Sigmoid colon (tissue), 7 donors: Measurements from ENCODE around the gene CD28. TPM values are rescaled to one million over a fixed set of nuclear protein-coding genes. Genes with fewer than 3 reads are reported as not detected.

ENCODE experiments used
- DNase-seq: peaks from one replicate; pipeline ENCODE4 v3.0.0-alpha.2; 2019
- H3K27ac ChIP-seq, 4 donors: fragments of 200-600 bp; sonication (generic); one replicate each; pipeline ENCODE4 v1.5.1; 2016 to 2019; ENCODE audit warnings: mild to moderate bottlenecking in 1 of 4
- H3K27me3 ChIP-seq, 3 donors: fragments of 200-600 bp; sonication (generic); one replicate each; pipeline ENCODE4 v1.5.1; 2019; ENCODE audit warnings: mild to moderate bottlenecking in 1 of 3
- H3K36me3 ChIP-seq, 4 donors: fragments of 200-600 bp; sonication (generic); one replicate each; pipeline ENCODE4 v1.5.1; 2016 to 2019
- H3K4me1 ChIP-seq, 4 donors: fragments of 200-600 bp; sonication (generic); one replicate each; pipeline ENCODE4 v1.5.1; 2017 to 2019
- H3K4me3 ChIP-seq, 4 donors: fragments of 200-600 bp; sonication (generic); one replicate each; pipeline ENCODE4 v1.5.1; 2017 to 2019; ENCODE audit warnings: mild to moderate bottlenecking in 2 of 4, moderate library complexity in 1 of 4
- H3K9me3 ChIP-seq, 4 donors: fragments of 200-600 bp in 3 of 4; sonication (generic) in 3 of 4; one replicate each; pipeline versions ENCODE4 v1.5.1 to v1.6.1; 2013 to 2019
- CTCF ChIP-seq, 4 experiments: fragments of 450-650 bp in 3 of 4; fragments of 200-600 bp in 1 of 4; IDR thresholded peaks; one replicate each; pipeline ENCODE4 v1.5.1; 2016 to 2019; ENCODE audit warnings: antibody characterized with exemption in 4 of 4, mild to moderate bottlenecking in 3 of 4, moderate library complexity in 2 of 4
- EP300 ChIP-seq, 4 donors: sonication (generic); formaldehyde crosslinking; IDR thresholded peaks; one replicate each; pipeline ENCODE4 v1.6.1; 2017; ENCODE audit warnings: antibody characterized with exemption in 4 of 4
- POLR2A ChIP-seq, 2 donors: fragments of 450-650 bp; IDR thresholded peaks; one replicate each; pipeline ENCODE4 v1.6.1; 2016; ENCODE audit warnings: antibody characterized with exemption in 2 of 2, mild to moderate bottlenecking in 2 of 2, moderate library complexity in 2 of 2
- POLR2AphosphoS5 ChIP-seq, 4 donors: sonication (generic); formaldehyde crosslinking; IDR thresholded peaks; one replicate each; pipeline ENCODE4 v1.6.1; 2017; ENCODE audit warnings: antibody characterized with exemption in 4 of 4
- WGBS, 2 donors: extraction: QIAGEN DNeasy Blood & Tissue Kit; methylation state at CpG; one replicate each; pipeline ENCODE4 v1.1.7; 2013; 5-methylcytosine and 5-hydroxymethylcytosine counted together
- intact Hi-C: fragments of 100-400 bp; cut with DNase I; formaldehyde crosslinking; loops from one replicate; pipeline ENCODE4 v1.15.1; 2023
- polyA plus RNA-seq, 3 donors: library from polyadenylated mRNA; stranded (reverse); fragments of 200-250 nt; gene quantifications; one replicate each; pipeline ENCODE4 v1.2.3, GENCODE V29; 2013
- total RNA-seq, 4 donors: library from RNA; depleted of rRNA; stranded (reverse); fragments of >200 nt; gene quantifications; one replicate each; pipeline ENCODE4 v1.1.0, GENCODE V29; 2016
- donor health status: healthy with polysubstance abuse.
- donor health status: Bipolar disorder and iron deficiency.
- donor health status: healthy.

The CD28 gene
- total and polyA plus RNA-seq, 7 donors: under 0.01 to 6.2 (median 1.1) TPM

DNA sequence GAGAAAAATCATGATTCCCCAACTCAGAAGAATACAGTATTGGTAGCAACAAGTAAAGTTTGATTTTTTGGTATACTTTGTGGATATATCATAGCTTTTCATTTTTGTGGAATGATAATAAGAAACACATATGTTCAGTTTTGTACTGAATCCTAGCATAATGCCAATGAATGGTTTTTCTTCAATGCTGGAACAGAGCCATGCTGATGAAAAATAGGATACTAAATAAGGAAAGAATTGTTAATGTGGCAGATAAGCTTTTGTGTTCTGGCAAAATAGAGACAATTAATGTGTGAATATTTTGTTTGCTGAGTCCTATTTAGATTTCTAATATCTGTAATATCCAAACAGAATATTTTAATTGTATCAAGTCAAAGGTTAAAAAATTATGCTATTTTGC, 21.9 kb downstream of the CD28 start:
- H3K4me1 ChIP-seq: no peaks in the 10 kb centered on the region
- intact Hi-C loops: no loop called here
- no peaks in the 10 kb centered on the region for H3K36me3 ChIP-seq
- no peak overlapping the region for H3K4me3 ChIP-seq
- no peak overlapping the region for H3K27ac ChIP-seq
- H3K27me3 ChIP-seq: no peaks in the 10 kb centered on the region
- TF ChIP-seq EP300 (IDR thresholded peaks at IDR 0.05): no peak
- TF ChIP-seq POLR2AphosphoS5 (IDR thresholded peaks at IDR 0.05): no peak
- no peak for TF ChIP-seq POLR2A (IDR thresholded peaks at IDR 0.05)
- TF ChIP-seq CTCF (IDR thresholded peaks at IDR 0.05): no peak
- H3K9me3 ChIP-seq: no peaks in the 10 kb centered on the region
- no peak for DNase-seq

- Histone ChIP-seq H3K9me3 (no peaks in the 10 kb centered on the region), H3K36me3 (no peaks in the 10 kb centered on the region), H3K4me3 (no peak overlapping the region), H3K4me1 (no peaks in the 10 kb centered on the region), H3K27ac (no peak overlapping the region), H3K27me3 (no peaks in the 10 kb centered on the region)
- no peak for DNase-seq
- no peak for TF ChIP-seq POLR2A (IDR thresholded peaks at IDR 0.05)
- TF ChIP-seq POLR2AphosphoS5 (IDR thresholded peaks at IDR 0.05): no peak
- TF ChIP-seq EP300 (IDR thresholded peaks at IDR 0.05): no peak
- TF ChIP-seq CTCF (IDR thresholded peaks at IDR 0.05): no peak
- intact Hi-C loops: no loop called here
- 85 to 92% methylated on average over 4 of the region's 4 CpGs for WGBS, 2 donors
Measured at GRCh38 chr2:203730076-203730729, 23.8 kb downstream of the CD28 start.

DNA sequence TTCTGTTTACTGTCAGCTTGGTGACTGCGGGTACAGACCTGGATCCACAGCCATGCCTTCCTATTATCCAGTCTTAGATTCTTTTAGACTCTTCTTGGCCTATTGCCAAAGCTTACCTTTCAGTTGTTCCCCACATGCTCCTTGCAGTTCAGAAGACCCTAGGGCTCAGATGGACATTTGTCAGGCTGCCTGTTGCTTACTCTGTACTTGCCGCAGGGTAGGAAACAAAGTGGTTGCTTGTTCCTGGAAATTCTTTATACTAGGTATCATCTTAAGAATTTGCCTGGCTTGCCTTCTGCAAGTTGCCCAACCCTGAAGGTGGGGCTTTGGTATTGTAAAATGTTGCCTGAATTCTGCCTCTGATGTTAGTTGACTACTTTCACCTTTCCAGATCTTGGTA, 24.4 kb downstream of the CD28 start:
- WGBS, 2 donors: 78 to 79% methylated on average over 2 of the region's 2 CpGs
- no peak for TF ChIP-seq POLR2AphosphoS5 (IDR thresholded peaks at IDR 0.05)
- TF ChIP-seq POLR2A (IDR thresholded peaks at IDR 0.05): no peak
- TF ChIP-seq EP300 (IDR thresholded peaks at IDR 0.05): no peak
- TF ChIP-seq CTCF (IDR thresholded peaks at IDR 0.05): no peak

DNA sequence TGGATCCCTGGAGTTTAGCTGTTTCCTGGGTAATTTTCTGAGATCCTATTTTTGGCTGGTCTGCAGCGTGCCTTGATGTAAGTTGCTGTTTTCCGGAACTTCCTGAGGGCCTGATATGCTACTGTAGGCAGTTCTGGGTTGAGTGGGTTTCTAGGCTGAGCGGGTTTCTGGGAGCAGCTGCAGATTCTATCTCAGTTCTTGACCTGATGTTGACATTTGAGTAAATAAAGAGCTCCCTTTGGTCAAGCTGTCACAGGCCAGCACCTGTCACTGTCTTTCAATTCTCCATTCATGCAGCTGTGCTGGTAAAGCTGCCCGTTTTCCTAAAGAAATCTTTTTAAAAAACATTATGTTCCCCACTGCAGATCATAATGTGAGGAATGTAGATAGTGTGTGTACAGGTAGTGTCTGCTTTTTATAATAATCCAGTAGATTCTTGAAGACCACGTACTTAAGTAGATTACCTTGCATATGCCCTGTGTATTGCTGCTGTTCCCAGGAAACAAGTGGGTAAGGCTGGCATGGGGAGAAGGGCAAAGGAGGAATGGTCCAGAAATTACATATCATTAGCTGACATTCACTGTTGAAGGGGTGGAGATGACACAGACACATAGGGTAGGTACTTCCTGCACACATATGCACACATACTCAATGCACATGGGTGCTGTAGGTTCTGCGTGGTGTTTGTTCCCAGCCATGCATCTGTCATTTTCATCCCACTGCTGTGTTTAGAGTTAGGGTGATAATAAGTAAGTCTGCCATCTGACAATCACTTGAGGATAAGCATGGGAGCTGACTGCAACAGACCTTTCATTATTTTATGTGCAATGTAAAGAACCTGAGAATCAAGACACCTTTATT, 25.9 kb downstream of the CD28 start:
- no peak overlapping the region for H3K4me3 ChIP-seq
- H3K27ac ChIP-seq: no peak overlapping the region
- H3K9me3 ChIP-seq: no peaks in the 10 kb centered on the region
- H3K27me3 ChIP-seq: no peaks in the 10 kb centered on the region
- H3K4me1 ChIP-seq: no peaks in the 10 kb centered on the region
- no peak for DNase-seq
- no peaks in the 10 kb centered on the region for H3K36me3 ChIP-seq
- 78 to 88% methylated on average over 6 of the region's 6 CpGs for WGBS, 2 donors
- no peak for TF ChIP-seq POLR2A (IDR thresholded peaks at IDR 0.05)
- TF ChIP-seq EP300 (IDR thresholded peaks at IDR 0.05): no peak
- no peak for TF ChIP-seq POLR2AphosphoS5 (IDR thresholded peaks at IDR 0.05)
- no peak for TF ChIP-seq CTCF (IDR thresholded peaks at IDR 0.05)
- intact Hi-C loops: no loop called here

More for the DNA sequence above, 24.4 kb downstream of the CD28 start:
- DNase-seq: no peak
- H3K9me3 ChIP-seq: no peaks in the 10 kb centered on the region
- no peaks in the 10 kb centered on the region for H3K36me3 ChIP-seq
- H3K4me3 ChIP-seq: no peak overlapping the region
- H3K27me3 ChIP-seq: no peaks in the 10 kb centered on the region
- H3K4me1 ChIP-seq: no peaks in the 10 kb centered on the region
- intact Hi-C loops: no loop called here
- no peak overlapping the region for H3K27ac ChIP-seq
